Measurements from ENCODE around the gene CCDC152.

- no peak for TF ChIP-seq CTCF (IDR thresholded peaks at IDR 0.05)
- TF ChIP-seq POLR2AphosphoS5 (IDR thresholded peaks at IDR 0.05; ENCODE audit: insufficient read depth in 1 of 2, low read depth in 1 of 2), result no peak
Measured at GRCh38 chr5:42784132-42784531, 27.5 kb downstream of the CCDC152 start.

All from vagina (tissue), 2 donors.